GM23338 (cell line): ENCODE measurements around the gene AKT1S1. TPM values are rescaled to one million over a fixed set of nuclear protein-coding genes. Genes with fewer than 3 reads are reported as not detected.

Source experiments
- ATAC-seq: fragments of 200-7000 bp; cut with Tn5 transposase; 3 replicates; pipeline ENCODE4 v1.9.1; 2020
- DNase-seq: peaks from one replicate; pipeline ENCODE4 v3.0.0-alpha.2; 2015; ENCODE audit warnings: low spot score
- H2AFZ ChIP-seq: fragments of 200-600 bp; sonication (generic); 2 replicates; pipeline ENCODE4 v1.8.0; 2016; ENCODE audit warnings: antibody characterized with exemption, mild to moderate bottlenecking, moderate library complexity
- H3F3A ChIP-seq: fragments of 200-600 bp; sonication (generic); replicated peaks from 2 replicates; pipeline ENCODE4 v1.8.0; 2017; ENCODE audit warnings: antibody characterized with exemption, mixed run types, low read depth
- H3K27ac ChIP-seq: fragments of 200-600 bp; sonication (generic); 2 replicates; pipeline ENCODE4 v1.6.1; 2016; ENCODE audit warnings: low read depth
- H3K27me3 ChIP-seq: fragments of 200-600 bp; sonication (generic); 2 replicates; pipeline ENCODE4 v1.8.0; 2016; ENCODE audit warnings: mild to moderate bottlenecking, mixed run types, moderate library complexity; ENCODE audit not compliant: insufficient read depth
- H3K36me3 ChIP-seq: fragments of 200-600 bp; sonication (generic); 2 replicates; pipeline ENCODE4 v1.8.0; 2016; ENCODE audit warnings: mild to moderate bottlenecking; ENCODE audit not compliant: insufficient read depth
- H3K4me1 ChIP-seq: fragments of 200-600 bp; sonication (generic); 2 replicates; pipeline ENCODE4 v1.8.0; 2016; ENCODE audit warnings: mild to moderate bottlenecking, moderate library complexity; ENCODE audit not compliant: insufficient read depth
- H3K4me2 ChIP-seq: fragments of 200-600 bp; sonication (generic); 2 replicates; pipeline ENCODE4 v1.7.1; 2017; ENCODE audit warnings: mixed run types
- H3K4me3 ChIP-seq: fragments of 200-600 bp; sonication (generic); 2 replicates; pipeline ENCODE4 v1.6.1; 2016; ENCODE audit warnings: mixed run types
- H3K79me2 ChIP-seq: fragments of 200-600 bp; sonication (generic); replicated peaks from 2 replicates; pipeline ENCODE4 v1.8.0; 2017; ENCODE audit warnings: mild to moderate bottlenecking; ENCODE audit not compliant: insufficient read depth
- H3K9me2 ChIP-seq: fragments of 200-600 bp; sonication (generic); 2 replicates; pipeline ENCODE4 v1.8.0; 2017; ENCODE audit not compliant: insufficient read depth
- H4K20me1 ChIP-seq: fragments of 200-600 bp; sonication (generic); replicated peaks from 2 replicates; pipeline ENCODE4 v1.8.0; 2017; ENCODE audit warnings: mild to moderate bottlenecking; ENCODE audit not compliant: insufficient read depth
- H3K27ac Mint-ChIP-seq: 2 replicates; pipeline ENCODE4 v1.8.0; 2020; ENCODE audit warnings: inconsistent platforms, mild to moderate bottlenecking, moderate library complexity, mixed read lengths
- H3K27me3 Mint-ChIP-seq: 3 replicates; pipeline ENCODE4 v1.8.0; 2022; ENCODE audit warnings: low read depth, mild to moderate bottlenecking, moderate library complexity, mixed read lengths, inconsistent platforms; ENCODE audit not compliant: insufficient read depth, poor library complexity
- H3K36me3 Mint-ChIP-seq: 3 replicates; pipeline ENCODE4 v1.8.0; 2021; ENCODE audit warnings: low read depth, mild to moderate bottlenecking, inconsistent platforms, moderate library complexity, mixed read lengths
- H3K4me1 Mint-ChIP-seq: 3 replicates; pipeline ENCODE4 v1.8.0; 2020; ENCODE audit warnings: mild to moderate bottlenecking, inconsistent platforms, mixed read lengths
- H3K4me3 Mint-ChIP-seq: 3 replicates; pipeline ENCODE4 v1.8.0; 2021; ENCODE audit warnings: moderate library complexity, mild to moderate bottlenecking, inconsistent platforms, mixed read lengths
- H3K9me3 Mint-ChIP-seq: 3 replicates; pipeline ENCODE4 v1.8.0; 2020; ENCODE audit warnings: moderate library complexity, mild to moderate bottlenecking, inconsistent platforms, mixed read lengths
- CREB1 ChIP-seq: fragments of 250-450 bp; sonication (Bioruptor Pico); IDR thresholded peaks from 2 replicates; pipeline ENCODE4 v1.5.0; 2020; ENCODE audit warnings: low read depth, mild to moderate bottlenecking, moderate library complexity
- EZH2 ChIP-seq: fragments of 200-600 bp; sonication (generic); IDR thresholded peaks from one replicate; pipeline ENCODE4 v1.8.0; 2017; ENCODE audit warnings: antibody characterized with exemption, mild to moderate bottlenecking, low read depth; ENCODE audit not compliant: unreplicated experiment
- EZH2phosphoT487 ChIP-seq: fragments of 200-600 bp; sonication (generic); IDR thresholded peaks from one replicate; pipeline ENCODE4 v1.8.1; 2018; ENCODE audit warnings: antibody characterized with exemption; ENCODE audit not compliant: unreplicated experiment
- JUNB ChIP-seq: IDR thresholded peaks from one replicate; pipeline ENCODE4 v1.6.1; 2016; ENCODE audit warnings: antibody characterized with exemption; ENCODE audit not compliant: unreplicated experiment
- NANOG ChIP-seq: IDR thresholded peaks from 2 replicates; pipeline ENCODE4 v1.6.1; 2016; ENCODE audit warnings: antibody characterized with exemption, borderline replicate concordance
- POLR2AphosphoS5 ChIP-seq: IDR thresholded peaks from 2 replicates; pipeline ENCODE4 v1.6.1; 2016; ENCODE audit warnings: antibody characterized with exemption, low read depth
- STAT1 ChIP-seq: IDR thresholded peaks from one replicate; pipeline ENCODE4 v1.6.1; 2016; ENCODE audit warnings: antibody characterized with exemption; ENCODE audit not compliant: unreplicated experiment
- ZNF114 ChIP-seq: fragments of 250-450 bp; sonication (Bioruptor Pico); IDR thresholded peaks from 2 replicates; pipeline ENCODE4 v1.5.0; 2020; ENCODE audit warnings: mild to moderate bottlenecking, moderate library complexity
- ZNF331 ChIP-seq: fragments of 250-450 bp; sonication (Bioruptor Pico); IDR thresholded peaks from 2 replicates; pipeline ENCODE4 v1.5.0; 2020; ENCODE audit warnings: low read depth, mild to moderate bottlenecking, moderate library complexity
- polyA plus RNA-seq: library from polyadenylated mRNA; unstranded; fragments of >200 nt; fragmentation: Nextera tagmentation; extraction: Ambion mirVana; gene quantifications from 2 replicates; pipeline ENCODE4 v1.2.1, GENCODE V29; 2016
- total RNA-seq: library from RNA; depleted of rRNA; stranded (reverse); fragments of >200 nt; shearing (Covaris generic); gene quantifications from 2 replicates; pipeline ENCODE4 v1.2.3, GENCODE V29; 2014
- TF ChIP-seq, protein P1 (sequence below): IDR thresholded peaks from one replicate; pipeline ENCODE4 v1.6.1; 2018; ENCODE audit warnings: antibody characterized with exemption; ENCODE audit not compliant: unreplicated experiment
- TF ChIP-seq, protein P2 (sequence below), 2 experiments: fragments of 200-600 bp in 1 of 2; sonication (generic) in 1 of 2; conservative IDR thresholded peaks; 2 replicates each; pipeline versions ENCODE4 v1.5.1 to v1.6.1; 2016 to 2017; ENCODE audit warnings: antibody characterized with exemption in 2 of 2, low read depth in 2 of 2, mild to moderate bottlenecking in 2 of 2, moderate library complexity in 1 of 2
- TF ChIP-seq, protein P3 (sequence below): fragments of 250-450 bp; sonication (Bioruptor Pico); IDR thresholded peaks from 2 replicates; pipeline ENCODE4 v1.5.0; 2020; ENCODE audit warnings: mild to moderate bottlenecking, moderate library complexity
- TF ChIP-seq, protein P4 (sequence below): IDR thresholded peaks from 2 replicates; pipeline ENCODE4 v1.6.1; 2016; ENCODE audit warnings: antibody characterized with exemption

The AKT1S1 gene
- total and polyA plus RNA-seq, 2 experiments from 2014 or later = 21.5 to 28.6 TPM

DNA sequence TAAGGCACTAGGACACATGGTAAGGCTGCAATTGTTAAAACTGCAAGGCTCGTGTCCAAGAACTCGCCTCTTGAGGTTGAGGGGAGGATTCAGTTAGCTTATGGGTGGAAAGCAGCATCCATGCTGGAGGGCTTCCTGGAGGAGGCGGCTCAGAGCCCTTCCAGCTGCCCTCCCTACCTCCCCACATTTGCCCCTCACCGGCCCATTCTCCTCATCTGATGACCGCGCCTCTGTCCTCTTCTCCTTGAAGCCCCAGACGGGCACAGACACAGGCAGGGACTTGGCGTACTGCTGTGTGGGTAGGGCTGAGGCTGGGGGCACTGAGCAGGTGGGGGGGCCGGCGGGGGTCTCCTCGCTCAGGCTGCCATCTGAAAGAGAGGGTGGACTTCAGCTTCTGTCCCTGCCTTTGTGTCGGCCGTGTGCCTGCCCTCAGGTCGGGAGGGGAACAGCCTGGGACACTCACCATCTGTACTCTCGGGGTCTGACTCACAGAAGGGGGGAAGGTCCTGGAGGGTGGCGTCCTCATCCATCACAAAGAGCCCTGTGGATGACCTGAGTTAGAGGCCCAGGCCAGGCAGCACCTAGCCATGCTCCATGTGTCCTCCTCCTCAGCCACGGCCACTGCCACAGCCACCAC lies 5.7 kb downstream of the AKT1S1 start:
- Mint-ChIP-seq H3K9me3 (peaks cover 7% of the 10 kb centered on the region), H3K4me1 (peaks cover 24% of the 10 kb centered on the region), H3K4me3 (no peak overlapping the region; the same call in 2 of the 3 replicates), H3K27ac (no peak overlapping the region), H3K36me3 (peaks cover 18% of the 10 kb centered on the region), H3K27me3 (peaks cover 28% of the 10 kb centered on the region)
- Histone ChIP-seq H3K9me2 (no peaks in the 10 kb centered on the region), H3K4me1 (peaks cover 13% of the 10 kb centered on the region; the same call in 1 of the 2 replicates), H2AFZ (no peak overlapping the region), H3K4me2 (no peak overlapping the region), H3K36me3 (no peaks in the 10 kb centered on the region), H4K20me1 (no peaks in the 10 kb centered on the region; the same call in 1 of the 2 replicates), H3K27me3 (no peaks in the 10 kb centered on the region), H3K79me2 (peaks cover 21% of the 10 kb centered on the region), H3K27ac (no peak overlapping the region), H3K4me3 (no peak overlapping the region), H3F3A (peaks cover 18% of the 10 kb centered on the region)
- TF ChIP-seq, protein P1, sequence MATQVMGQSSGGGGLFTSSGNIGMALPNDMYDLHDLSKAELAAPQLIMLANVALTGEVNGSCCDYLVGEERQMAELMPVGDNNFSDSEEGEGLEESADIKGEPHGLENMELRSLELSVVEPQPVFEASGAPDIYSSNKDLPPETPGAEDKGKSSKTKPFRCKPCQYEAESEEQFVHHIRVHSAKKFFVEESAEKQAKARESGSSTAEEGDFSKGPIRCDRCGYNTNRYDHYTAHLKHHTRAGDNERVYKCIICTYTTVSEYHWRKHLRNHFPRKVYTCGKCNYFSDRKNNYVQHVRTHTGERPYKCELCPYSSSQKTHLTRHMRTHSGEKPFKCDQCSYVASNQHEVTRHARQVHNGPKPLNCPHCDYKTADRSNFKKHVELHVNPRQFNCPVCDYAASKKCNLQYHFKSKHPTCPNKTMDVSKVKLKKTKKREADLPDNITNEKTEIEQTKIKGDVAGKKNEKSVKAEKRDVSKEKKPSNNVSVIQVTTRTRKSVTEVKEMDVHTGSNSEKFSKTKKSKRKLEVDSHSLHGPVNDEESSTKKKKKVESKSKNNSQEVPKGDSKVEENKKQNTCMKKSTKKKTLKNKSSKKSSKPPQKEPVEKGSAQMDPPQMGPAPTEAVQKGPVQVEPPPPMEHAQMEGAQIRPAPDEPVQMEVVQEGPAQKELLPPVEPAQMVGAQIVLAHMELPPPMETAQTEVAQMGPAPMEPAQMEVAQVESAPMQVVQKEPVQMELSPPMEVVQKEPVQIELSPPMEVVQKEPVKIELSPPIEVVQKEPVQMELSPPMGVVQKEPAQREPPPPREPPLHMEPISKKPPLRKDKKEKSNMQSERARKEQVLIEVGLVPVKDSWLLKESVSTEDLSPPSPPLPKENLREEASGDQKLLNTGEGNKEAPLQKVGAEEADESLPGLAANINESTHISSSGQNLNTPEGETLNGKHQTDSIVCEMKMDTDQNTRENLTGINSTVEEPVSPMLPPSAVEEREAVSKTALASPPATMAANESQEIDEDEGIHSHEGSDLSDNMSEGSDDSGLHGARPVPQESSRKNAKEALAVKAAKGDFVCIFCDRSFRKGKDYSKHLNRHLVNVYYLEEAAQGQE = no peak
- no peak for TF ChIP-seq CREB1 (CRISPR knock-in tag)
- TF ChIP-seq NANOG = no peak
- TF ChIP-seq POLR2AphosphoS5 = no peak
- TF ChIP-seq, protein P2, sequence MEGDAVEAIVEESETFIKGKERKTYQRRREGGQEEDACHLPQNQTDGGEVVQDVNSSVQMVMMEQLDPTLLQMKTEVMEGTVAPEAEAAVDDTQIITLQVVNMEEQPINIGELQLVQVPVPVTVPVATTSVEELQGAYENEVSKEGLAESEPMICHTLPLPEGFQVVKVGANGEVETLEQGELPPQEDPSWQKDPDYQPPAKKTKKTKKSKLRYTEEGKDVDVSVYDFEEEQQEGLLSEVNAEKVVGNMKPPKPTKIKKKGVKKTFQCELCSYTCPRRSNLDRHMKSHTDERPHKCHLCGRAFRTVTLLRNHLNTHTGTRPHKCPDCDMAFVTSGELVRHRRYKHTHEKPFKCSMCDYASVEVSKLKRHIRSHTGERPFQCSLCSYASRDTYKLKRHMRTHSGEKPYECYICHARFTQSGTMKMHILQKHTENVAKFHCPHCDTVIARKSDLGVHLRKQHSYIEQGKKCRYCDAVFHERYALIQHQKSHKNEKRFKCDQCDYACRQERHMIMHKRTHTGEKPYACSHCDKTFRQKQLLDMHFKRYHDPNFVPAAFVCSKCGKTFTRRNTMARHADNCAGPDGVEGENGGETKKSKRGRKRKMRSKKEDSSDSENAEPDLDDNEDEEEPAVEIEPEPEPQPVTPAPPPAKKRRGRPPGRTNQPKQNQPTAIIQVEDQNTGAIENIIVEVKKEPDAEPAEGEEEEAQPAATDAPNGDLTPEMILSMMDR (conservative IDR thresholded peaks at IDR 0.05; ENCODE audit: low read depth in 2 of 2) = no peak
- TF ChIP-seq, protein P3, sequence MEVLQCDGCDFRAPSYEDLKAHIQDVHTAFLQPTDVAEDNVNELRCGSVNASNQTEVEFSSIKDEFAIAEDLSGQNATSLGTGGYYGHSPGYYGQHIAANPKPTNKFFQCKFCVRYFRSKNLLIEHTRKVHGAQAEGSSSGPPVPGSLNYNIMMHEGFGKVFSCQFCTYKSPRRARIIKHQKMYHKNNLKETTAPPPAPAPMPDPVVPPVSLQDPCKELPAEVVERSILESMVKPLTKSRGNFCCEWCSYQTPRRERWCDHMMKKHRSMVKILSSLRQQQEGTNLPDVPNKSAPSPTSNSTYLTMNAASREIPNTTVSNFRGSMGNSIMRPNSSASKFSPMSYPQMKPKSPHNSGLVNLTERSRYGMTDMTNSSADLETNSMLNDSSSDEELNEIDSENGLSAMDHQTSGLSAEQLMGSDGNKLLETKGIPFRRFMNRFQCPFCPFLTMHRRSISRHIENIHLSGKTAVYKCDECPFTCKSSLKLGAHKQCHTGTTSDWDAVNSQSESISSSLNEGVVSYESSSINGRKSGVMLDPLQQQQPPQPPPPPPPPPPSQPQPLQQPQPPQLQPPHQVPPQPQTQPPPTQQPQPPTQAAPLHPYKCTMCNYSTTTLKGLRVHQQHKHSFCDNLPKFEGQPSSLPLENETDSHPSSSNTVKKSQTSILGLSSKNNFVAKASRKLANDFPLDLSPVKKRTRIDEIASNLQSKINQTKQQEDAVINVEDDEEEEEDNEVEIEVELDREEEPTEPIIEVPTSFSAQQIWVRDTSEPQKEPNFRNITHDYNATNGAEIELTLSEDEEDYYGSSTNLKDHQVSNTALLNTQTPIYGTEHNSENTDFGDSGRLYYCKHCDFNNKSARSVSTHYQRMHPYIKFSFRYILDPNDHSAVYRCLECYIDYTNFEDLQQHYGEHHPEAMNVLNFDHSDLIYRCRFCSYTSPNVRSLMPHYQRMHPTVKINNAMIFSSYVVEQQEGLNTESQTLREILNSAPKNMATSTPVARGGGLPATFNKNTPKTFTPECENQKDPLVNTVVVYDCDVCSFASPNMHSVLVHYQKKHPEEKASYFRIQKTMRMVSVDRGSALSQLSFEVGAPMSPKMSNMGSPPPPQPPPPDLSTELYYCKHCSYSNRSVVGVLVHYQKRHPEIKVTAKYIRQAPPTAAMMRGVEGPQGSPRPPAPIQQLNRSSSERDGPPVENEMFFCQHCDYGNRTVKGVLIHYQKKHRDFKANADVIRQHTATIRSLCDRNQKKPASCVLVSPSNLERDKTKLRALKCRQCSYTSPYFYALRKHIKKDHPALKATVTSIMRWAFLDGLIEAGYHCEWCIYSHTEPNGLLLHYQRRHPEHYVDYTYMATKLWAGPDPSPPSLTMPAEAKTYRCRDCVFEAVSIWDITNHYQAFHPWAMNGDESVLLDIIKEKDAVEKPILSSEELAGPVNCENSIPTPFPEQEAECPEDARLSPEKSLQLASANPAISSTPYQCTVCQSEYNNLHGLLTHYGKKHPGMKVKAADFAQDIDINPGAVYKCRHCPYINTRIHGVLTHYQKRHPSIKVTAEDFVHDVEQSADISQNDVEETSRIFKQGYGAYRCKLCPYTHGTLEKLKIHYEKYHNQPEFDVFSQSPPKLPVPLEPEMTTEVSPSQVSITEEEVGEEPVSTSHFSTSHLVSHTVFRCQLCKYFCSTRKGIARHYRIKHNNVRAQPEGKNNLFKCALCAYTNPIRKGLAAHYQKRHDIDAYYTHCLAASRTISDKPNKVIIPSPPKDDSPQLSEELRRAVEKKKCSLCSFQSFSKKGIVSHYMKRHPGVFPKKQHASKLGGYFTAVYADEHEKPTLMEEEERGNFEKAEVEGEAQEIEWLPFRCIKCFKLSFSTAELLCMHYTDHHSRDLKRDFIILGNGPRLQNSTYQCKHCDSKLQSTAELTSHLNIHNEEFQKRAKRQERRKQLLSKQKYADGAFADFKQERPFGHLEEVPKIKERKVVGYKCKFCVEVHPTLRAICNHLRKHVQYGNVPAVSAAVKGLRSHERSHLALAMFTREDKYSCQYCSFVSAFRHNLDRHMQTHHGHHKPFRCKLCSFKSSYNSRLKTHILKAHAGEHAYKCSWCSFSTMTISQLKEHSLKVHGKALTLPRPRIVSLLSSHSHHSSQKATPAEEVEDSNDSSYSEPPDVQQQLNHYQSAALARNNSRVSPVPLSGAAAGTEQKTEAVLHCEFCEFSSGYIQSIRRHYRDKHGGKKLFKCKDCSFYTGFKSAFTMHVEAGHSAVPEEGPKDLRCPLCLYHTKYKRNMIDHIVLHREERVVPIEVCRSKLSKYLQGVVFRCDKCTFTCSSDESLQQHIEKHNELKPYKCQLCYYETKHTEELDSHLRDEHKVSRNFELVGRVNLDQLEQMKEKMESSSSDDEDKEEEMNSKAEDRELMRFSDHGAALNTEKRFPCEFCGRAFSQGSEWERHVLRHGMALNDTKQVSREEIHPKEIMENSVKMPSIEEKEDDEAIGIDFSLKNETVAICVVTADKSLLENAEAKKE (CRISPR knock-in tag) = no peak
- no peak for TF ChIP-seq JUNB
- TF ChIP-seq ZNF331 = no peak
- TF ChIP-seq ZNF114 (CRISPR knock-in tag) = no peak
- TF ChIP-seq, protein P4, sequence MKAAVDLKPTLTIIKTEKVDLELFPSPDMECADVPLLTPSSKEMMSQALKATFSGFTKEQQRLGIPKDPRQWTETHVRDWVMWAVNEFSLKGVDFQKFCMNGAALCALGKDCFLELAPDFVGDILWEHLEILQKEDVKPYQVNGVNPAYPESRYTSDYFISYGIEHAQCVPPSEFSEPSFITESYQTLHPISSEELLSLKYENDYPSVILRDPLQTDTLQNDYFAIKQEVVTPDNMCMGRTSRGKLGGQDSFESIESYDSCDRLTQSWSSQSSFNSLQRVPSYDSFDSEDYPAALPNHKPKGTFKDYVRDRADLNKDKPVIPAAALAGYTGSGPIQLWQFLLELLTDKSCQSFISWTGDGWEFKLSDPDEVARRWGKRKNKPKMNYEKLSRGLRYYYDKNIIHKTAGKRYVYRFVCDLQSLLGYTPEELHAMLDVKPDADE = no peak
- TF ChIP-seq EZH2phosphoT487 = no peak
- TF ChIP-seq EZH2 = no peak
- TF ChIP-seq STAT1 = no peak
- DNase-seq (no peak), ATAC-seq (no peak)
